Tibial nerve (tissue), 4 donors: Measurements from ENCODE around the gene PARP1. TPM values are rescaled to one million over a fixed set of nuclear protein-coding genes. Genes with fewer than 3 reads are reported as not detected.
"Not testable (repeated sequence)": the region's sequence is repeated elsewhere in the genome, so short reads cannot be mapped to it uniquely, and the experiment has no call there.

ENCODE experiments used
- DNase-seq, 2 donors: peaks; one replicate each; pipeline ENCODE4 v3.0.0-alpha.2; 2019; ENCODE audit warnings: low spot score in 2 of 2
- H3K27ac ChIP-seq, 4 donors: fragments of 200-600 bp; sonication (generic) in 3 of 4; one replicate each; pipeline ENCODE4 v1.5.1; 2017 to 2019; ENCODE audit warnings: mild to moderate bottlenecking in 1 of 4
- H3K27me3 ChIP-seq, 2 donors: fragments of 200-600 bp; sonication (generic) in 1 of 2; one replicate each; pipeline versions ENCODE4 v1.5.1 to v1.6.0; 2017 to 2019
- H3K36me3 ChIP-seq, 3 donors: fragments of 200-600 bp; sonication (generic); one replicate each; pipeline ENCODE4 v1.5.1; 2018 to 2019
- H3K4me1 ChIP-seq, 4 donors: fragments of 200-600 bp; sonication (generic) in 3 of 4; one replicate each; pipeline ENCODE4 v1.5.1; 2017 to 2019
- H3K4me3 ChIP-seq, 4 donors: fragments of 200-600 bp; sonication (generic) in 3 of 4; one replicate each; pipeline ENCODE4 v1.5.1; 2017 to 2019; ENCODE audit warnings: mild to moderate bottlenecking in 1 of 4, moderate library complexity in 1 of 4
- H3K9me3 ChIP-seq, 4 donors: fragments of 200-600 bp; sonication (generic) in 3 of 4; one replicate each; pipeline ENCODE4 v1.5.1; 2017 to 2019
- CTCF ChIP-seq, 5 experiments: fragments of 200-600 bp in 3 of 5; fragments of 450-650 bp in 2 of 5; sonication (generic) in 3 of 5; IDR thresholded peaks; one replicate each; pipeline ENCODE4 v1.5.1; 2016 to 2019; ENCODE audit warnings: antibody characterized with exemption in 5 of 5, mild to moderate bottlenecking in 3 of 5, moderate library complexity in 2 of 5
- EP300 ChIP-seq, 2 donors: sonication (generic); formaldehyde crosslinking; IDR thresholded peaks; one replicate each; pipeline ENCODE4 v1.6.1; 2017; ENCODE audit warnings: antibody characterized with exemption in 2 of 2, mild to moderate bottlenecking in 1 of 2
- POLR2A ChIP-seq, 2 donors: fragments of 450-650 bp; IDR thresholded peaks; one replicate each; pipeline ENCODE4 v1.6.1; 2017; ENCODE audit warnings: antibody characterized with exemption in 2 of 2, mild to moderate bottlenecking in 2 of 2, moderate library complexity in 2 of 2
- WGBS, 2 donors: methylation state at CpG; one replicate each; pipeline ENCODE4 v1.1.5; 2018; 5-methylcytosine and 5-hydroxymethylcytosine counted together
- total RNA-seq, 4 donors: library from RNA; depleted of rRNA; stranded (reverse); fragments of >200 nt; gene quantifications; one replicate each; pipeline ENCODE4 v1.1.0, GENCODE V29; 2016

The PARP1 gene
- total RNA-seq, 4 donors from 2014 or later: 91.5 to 117 (median 99.5) TPM

- no peak overlapping the region for H3K4me3 ChIP-seq
- no peaks in the 10 kb centered on the region for H3K27me3 ChIP-seq
- H3K4me1 ChIP-seq: peaks cover 0 to under 1% (median under 1%) of the 10 kb centered on the region in 4 donors
- WGBS, 2 donors: 74 to 77% methylated on average over 8 of the region's 8 CpGs
- H3K36me3 ChIP-seq: no peaks in the 10 kb centered on the region
- peaks cover 0 to 14% (median 0%) of the 10 kb centered on the region in 4 donors for H3K9me3 ChIP-seq
- no peak overlapping the region for H3K27ac ChIP-seq
- TF ChIP-seq CTCF (IDR thresholded peaks at IDR 0.05): no peak
- TF ChIP-seq POLR2A (IDR thresholded peaks at IDR 0.05): no peak
- no peak for TF ChIP-seq EP300 (IDR thresholded peaks at IDR 0.05)
- no peak for DNase-seq
Measured at GRCh38 chr1:226344441-226345259, 63.2 kb downstream of the PARP1 start.

- peaks cover 0 to 14% (median 0%) of the 10 kb centered on the region in 4 donors for H3K9me3 ChIP-seq
- H3K27ac ChIP-seq: no peak overlapping the region
- H3K4me1 ChIP-seq: no peaks in the 10 kb centered on the region
- WGBS, 2 donors: 64 to 84% methylated on average over 2 of the region's 2 CpGs
- H3K27me3 ChIP-seq: no peaks in the 10 kb centered on the region
- DNase-seq: no peak
- no peaks in the 10 kb centered on the region for H3K36me3 ChIP-seq
- no peak for TF ChIP-seq POLR2A (IDR thresholded peaks at IDR 0.05)
- TF ChIP-seq CTCF (IDR thresholded peaks at IDR 0.05): no peak
- TF ChIP-seq EP300 (IDR thresholded peaks at IDR 0.05): no peak
- no peak overlapping the region for H3K4me3 ChIP-seq
Measured at GRCh38 chr1:226342656-226343055, 65.2 kb downstream of the PARP1 start.

GRCh38 chr1:226340111-226340510 is 67.8 kb downstream of the PARP1 start:
- H3K4me3 ChIP-seq, H3K4me1 ChIP-seq, H3K36me3 ChIP-seq, H3K27me3 ChIP-seq, H3K27ac ChIP-seq, DNase-seq: not testable (repeated sequence)
- WGBS, 2 donors: 89 to 94% methylated on average over 3 of the region's 3 CpGs
- H3K9me3 ChIP-seq: peaks cover 0 to 14% (median 0%) of the 10 kb centered on the region in 4 donors

- H3K27ac ChIP-seq: no peak overlapping the region
- no peak overlapping the region for H3K4me3 ChIP-seq
- 52 to 54% methylated on average over 8 of the region's 8 CpGs for WGBS, 2 donors
- DNase-seq: no peak
- TF ChIP-seq POLR2A (IDR thresholded peaks at IDR 0.05) (no peak), EP300 (IDR thresholded peaks at IDR 0.05) (no peak), CTCF (IDR thresholded peaks at IDR 0.05) (no peak)
- H3K27me3 ChIP-seq: no peaks in the 10 kb centered on the region
- peaks cover 0 to 7% (median 0%) of the 10 kb centered on the region in 4 donors for H3K4me1 ChIP-seq
- no peaks in the 10 kb centered on the region for H3K36me3 ChIP-seq
- H3K9me3 ChIP-seq: peaks cover 0 to 14% (median 0%) of the 10 kb centered on the region in 4 donors
Measured at GRCh38 chr1:226337276-226337875, 70.5 kb downstream of the PARP1 start.

GRCh38 chr1:226335661-226336060 is 72.2 kb downstream of the PARP1 start:
- no peaks in the 10 kb centered on the region for H3K27me3 ChIP-seq
- no peak for TF ChIP-seq EP300 (IDR thresholded peaks at IDR 0.05)
- no peak for TF ChIP-seq CTCF (IDR thresholded peaks at IDR 0.05)
- TF ChIP-seq POLR2A (IDR thresholded peaks at IDR 0.05): no peak
- DNase-seq: no peak
- no peaks in the 10 kb centered on the region for H3K36me3 ChIP-seq
- peaks cover 0 to 7% (median 0%) of the 10 kb centered on the region in 4 donors for H3K4me1 ChIP-seq
- H3K27ac ChIP-seq: no peak overlapping the region
- H3K4me3 ChIP-seq: no peak overlapping the region
- H3K9me3 ChIP-seq: peaks cover 0 to 7% (median 0%) of the 10 kb centered on the region in 4 donors
- 63 to 64% methylated on average over 1 of the region's 1 CpG for WGBS, 2 donors
